Kidney tubule cell (primary cell): ENCODE results near the gene TRIM67.
"Not testable (repeated sequence)": the region's sequence is repeated elsewhere in the genome, so short reads cannot be mapped to it uniquely, and the experiment has no call there.

Source experiments
- DNase-seq: peaks from one replicate; pipeline ENCODE4 v3.0.0-alpha.2; 2018; ENCODE audit warnings: low spot score

Gene TRIM67

DNA sequence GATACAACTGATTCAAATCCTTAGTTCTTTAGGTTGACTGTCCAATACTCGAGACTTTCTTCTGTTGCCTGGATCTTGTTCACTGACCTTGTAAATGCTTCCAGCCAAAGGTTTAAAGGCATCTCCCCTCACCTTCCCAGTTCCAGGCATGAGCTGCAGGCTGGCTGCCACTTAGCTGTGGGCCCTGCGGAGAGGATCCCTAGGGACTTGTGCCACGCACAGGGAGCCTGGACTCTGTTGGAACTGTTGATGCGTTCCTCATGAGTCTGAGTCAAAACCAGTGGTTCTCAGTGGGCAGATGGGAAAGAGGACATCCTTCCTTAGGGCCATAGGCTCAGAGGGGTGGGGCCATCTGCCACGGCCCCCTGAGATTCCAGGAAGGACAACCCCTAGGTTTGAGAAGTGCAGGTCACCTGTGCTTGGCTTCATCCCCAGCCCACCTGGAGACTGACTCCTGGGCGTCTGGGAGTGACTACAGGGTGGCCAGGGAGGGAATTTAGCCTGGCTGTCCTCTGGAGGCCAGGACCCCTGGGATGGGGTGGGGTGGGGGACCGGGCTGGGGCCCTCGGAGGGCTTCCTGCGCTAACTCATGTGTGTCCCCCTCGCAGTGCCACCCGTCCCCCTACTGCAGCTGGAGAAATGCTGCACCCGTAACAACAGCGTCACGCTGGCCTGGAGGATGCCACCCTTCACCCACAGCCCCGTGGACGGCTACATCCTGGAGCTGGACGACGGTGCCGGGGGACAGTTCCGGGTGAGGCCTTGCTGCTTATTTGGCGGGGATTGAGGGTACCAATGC lies 41.6 kb downstream of the TRIM67 start:
- no peak for DNase-seq

DNA sequence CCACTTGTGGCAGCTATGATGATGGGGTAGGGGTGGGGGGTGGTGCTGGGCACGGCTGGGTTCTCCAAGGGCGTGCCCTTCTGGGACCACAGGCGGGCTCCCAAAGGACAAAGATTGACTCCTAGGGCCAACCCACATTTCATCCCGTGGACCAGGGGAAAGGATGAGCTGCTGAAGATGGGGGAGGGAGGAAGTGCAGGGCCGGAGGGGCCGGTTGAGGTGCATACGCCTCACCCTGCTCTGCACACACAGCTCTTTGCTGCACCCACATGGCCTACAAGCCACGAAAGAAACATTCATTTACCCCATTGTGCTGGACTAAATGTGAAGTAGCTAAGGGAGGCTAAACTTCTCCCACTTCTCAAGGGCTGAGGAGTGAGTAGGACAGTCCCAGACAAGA lies 45.0 kb downstream of the TRIM67 start:
- no peak for DNase-seq

DNA sequence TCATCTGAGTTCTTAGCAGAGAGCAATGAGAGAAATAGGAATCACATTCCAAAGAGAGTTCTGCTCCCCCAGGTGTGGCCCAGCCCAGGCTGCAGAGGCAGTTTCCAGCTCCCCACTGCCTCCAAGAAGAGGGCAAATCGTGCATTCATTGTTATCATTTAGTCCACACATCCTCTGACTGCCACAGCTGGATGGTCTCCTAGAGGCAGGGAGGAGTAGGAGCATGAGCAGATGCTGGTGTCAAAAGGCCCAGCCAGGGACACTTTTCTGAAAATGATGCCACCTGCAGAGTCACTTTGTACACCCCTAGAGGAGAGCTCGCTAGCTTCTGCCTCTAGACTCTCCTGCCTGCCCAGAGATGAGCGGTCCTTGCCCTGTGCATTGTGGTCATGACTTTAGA lies 45.6 kb downstream of the TRIM67 start:
- no peak for DNase-seq

DNA sequence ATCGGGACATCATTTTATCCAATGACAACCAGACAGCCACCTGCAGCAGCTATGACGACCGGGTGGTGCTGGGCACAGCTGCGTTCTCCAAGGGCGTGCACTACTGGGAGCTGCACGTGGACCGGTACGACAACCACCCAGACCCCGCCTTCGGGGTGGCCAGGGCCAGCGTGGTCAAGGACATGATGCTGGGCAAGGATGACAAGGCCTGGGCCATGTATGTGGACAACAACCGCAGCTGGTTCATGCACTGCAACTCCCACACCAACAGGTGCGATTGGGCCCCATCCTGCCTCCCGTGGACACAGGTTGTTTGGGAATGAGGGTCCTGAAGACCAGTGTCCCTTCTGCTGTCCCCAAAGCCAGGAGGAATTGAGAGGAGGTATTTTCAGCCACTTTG lies 47.1 kb downstream of the TRIM67 start:
- no peak for DNase-seq

DNA sequence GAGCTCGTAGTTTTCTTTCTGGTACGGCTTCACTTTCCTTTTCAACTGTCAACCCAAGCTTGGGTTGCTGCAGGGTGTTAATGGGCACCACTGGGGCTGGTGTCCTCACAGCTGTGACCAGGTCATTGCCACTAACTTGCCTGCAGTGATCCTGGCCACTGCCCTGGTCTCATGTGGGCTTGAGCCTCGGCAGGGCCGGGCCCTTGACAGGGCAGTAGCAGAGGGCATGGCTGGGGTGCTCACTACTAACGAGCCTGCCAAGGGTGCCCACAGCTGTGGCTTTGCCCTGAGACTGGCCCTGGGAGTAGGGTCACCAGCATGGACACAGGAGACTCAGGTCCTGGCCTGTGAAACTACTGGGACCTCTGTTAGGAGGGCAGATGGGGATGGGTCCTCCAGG lies 47.7 kb downstream of the TRIM67 start:
- no peak for DNase-seq

DNA sequence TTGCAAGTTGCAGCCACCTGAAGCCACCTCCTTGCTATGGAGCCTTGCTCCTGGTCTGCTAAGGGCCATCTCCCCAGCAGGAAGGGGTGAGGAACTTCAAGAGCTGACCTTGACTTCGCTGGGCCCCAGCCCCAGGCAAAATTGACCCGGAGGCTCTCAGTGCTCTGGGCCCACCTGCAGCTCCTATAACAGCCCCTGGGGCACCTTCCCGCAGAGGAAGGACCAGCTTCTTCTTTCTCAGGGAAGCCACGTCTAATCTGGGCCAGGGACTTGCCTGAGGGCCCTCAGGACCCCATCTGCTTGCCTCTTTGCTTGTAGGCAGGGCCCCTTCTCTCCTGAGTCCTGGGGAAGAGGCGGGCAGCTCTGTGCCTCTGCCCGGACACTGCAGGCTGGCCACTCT lies 48.3 kb downstream of the TRIM67 start:
- DNase-seq, result no peak

DNA sequence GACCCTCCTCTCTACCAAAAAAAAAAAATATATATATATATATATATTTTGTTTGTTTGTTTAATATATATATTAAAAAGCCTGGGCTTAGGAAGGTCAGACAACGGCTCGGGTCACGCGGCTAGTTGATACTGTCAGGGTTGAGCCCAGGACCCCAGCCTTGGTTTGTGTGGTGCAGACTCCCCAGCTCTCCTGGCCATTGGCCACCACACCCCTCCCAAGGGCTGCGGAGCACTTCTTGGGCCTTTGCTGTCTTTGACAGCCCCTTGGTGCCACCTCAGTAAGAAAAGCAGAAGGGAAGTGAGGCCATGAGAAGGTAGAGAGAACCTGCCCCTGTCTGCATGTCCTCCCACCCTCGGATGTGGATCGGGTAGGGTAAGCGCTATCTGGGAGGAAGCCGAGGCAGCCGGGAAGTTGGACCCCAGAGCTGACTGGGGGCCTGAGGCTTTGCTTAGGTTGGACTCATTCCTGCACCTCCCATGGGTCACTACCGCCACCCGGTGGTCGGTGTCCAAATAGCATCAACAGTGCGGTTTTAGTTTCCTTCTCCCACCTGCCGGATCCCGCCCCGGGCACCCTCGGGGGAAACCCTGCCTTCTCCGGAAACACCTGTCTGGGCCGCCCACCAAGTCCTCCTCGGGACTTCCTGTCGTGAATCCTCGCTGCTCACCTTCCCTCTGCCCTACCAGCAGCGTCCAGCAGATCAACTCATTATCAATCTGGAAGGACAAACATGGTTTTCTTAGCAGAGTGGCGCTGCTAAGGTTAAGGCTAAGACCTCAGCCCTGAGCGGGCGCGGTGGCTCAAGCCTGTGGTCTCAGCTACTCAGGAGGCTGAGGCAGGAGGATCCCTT lies 49.4 kb downstream of the TRIM67 start:
- DNase-seq, result peak; percentile 85

DNA sequence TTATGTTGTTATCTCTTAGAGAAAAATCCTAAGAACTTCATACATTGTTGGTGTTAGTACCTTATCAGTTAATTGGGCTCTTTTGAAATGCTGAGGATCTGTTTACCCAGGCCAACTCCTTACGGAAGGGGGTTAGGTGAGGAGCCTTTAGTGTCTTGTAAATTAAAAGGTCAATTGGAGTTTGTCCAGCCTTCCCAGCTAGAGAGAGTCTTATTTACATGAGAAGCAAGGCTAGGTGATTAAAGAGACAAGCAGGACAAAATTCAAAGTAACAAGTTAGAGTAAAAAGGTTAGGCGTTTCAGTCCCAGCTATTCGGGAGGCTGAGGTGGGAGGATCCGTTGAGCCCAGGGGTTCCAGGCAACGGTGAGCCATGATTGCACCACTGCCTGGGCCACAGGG lies 50.4 kb downstream of the TRIM67 start:
- not testable (repeated sequence) for DNase-seq

DNA sequence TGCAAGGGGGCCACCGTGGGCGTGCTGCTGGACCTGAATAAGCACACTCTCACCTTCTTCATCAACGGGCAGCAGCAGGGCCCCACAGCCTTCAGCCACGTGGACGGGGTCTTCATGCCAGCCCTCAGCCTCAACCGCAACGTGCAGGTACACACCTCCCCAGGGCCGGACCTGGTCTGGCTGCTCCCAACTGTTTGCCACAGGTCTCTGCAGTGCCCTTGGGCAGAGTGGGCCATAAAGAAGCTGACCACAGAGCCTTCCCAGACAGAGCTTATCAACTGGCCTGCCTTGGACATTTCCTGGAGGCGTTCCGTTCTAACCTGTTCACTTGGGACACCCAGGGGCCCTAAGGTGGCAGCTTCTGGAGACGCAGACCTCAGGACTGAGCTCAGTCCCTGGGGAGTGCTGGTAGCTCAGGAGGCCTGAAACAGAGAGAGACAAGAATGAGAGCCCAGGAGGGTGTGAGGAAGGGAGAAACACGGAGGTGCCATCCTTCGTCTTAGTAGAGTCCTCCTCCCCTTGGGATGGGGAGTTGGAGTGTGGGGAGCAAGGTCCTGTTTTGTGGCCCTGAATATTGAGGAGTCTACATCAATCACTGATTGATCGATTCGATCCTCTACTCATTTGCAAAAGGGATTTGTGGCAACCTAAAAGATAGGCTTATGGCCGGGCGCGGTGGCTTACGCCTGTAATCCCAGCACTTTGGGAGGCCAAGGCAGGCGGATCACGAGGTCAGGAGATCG lies 52.1 kb downstream of the TRIM67 start:
- no peak for DNase-seq

DNA sequence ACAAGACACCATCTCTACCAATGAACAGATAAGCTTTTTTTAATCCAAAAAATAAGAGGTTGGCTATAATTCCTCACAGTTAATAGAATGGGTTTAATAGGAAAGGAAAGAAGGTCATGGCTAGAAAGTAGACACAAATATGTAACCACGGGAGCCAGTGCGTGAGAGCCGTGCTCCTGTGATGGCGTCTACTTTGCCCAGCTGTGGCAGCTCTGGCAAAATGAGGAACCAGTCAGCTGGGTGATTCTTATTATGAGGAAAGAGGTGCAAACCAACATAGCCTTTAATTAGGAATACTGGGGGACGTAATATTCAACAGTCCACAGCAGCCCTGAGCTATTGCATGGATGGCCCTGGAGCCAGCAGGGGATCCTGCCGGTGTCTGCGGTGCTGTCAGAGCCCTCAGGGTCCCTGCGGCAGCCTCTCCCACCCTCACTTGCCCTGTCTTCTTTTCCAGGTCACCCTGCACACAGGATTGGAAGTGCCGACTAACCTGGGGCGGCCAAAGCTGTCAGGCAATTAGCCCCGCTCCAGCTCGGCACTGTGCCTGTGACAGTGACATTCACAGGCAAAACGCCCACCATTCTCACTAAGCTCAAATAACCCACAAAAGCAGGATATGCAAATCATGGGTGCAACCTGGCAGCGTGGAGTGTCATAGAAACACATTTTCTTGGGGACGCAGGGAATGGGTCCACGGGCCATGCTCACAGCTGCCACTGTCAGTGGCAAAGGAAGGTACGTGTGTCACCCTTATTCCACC lies 53.2 kb downstream of the TRIM67 start:
- no peak for DNase-seq

DNA sequence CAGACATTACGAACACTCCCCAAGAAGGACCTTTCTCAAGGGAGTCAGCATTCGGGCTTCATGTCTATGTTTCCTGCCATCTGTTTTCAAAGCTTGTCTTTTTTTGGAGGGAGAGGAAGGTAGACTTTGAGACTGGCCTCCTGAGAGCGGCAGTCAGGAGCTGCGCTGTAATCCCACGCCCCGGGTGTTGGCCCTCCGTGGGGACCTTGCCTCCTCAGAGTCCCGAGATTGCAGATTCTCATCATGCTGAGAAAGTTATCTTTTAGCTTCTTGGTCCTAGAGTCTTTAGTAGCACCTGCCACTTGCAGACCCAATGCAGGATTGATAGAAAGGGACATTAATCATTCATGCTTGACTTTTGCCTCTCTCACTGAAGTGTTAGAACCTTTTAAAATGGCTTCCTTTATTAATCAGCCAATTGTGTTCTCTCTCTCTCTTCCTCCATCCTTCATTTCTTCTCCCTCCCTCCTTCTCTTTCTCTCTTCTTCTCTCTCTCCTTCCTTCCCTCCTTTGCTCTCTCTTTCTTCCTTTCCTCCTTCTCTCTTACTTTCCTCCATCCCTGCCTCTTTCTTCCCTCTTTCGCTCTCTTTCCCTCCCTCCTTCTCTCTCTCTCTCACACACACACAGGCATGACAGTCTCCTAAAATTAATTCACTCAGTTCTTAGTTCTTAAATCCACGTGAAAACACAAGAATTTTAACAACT lies 54.0 kb downstream of the TRIM67 start:
- DNase-seq, result no peak

DNA sequence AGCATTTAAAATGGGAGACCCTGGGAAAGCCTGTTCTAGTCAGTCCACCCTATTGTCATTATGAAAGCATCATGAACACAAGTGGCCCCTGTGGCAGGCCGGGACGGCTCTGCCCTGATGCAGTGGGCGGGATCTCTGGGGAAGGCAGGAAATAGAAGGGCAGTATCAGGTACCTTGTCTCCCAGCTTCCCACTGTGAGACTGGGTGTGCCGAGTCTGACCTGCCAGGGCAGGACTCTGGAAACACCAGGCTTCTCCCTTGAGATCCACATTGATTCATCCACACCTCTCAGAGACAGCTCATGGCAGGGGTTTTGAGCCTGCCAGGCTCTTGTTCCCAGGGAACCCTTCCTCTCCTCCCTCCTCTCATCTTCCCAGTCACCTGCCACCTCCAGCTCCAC lies 54.6 kb downstream of the TRIM67 start:
- DNase-seq, result peak; percentile 19

DNA sequence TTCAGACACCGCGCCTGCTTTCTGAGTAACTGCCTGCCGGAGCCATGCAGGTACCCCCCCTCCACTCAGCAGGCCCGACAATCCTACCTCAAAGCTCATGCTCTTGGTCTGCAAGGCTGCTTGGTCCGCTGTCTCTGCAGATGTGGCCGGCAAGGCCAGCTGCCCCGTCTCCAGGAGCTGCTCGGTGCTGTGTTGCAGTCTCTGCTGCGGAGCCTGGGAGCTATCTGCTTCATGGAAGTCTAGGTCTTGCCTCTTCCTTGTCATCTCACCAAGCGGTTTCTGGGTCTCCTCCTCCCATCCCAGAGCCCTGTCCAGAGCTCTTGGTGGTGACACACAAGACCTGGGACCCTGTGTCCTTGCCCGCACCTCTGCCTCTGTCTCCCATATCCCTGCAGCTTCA lies 55.2 kb downstream of the TRIM67 start:
- no peak for DNase-seq

DNA sequence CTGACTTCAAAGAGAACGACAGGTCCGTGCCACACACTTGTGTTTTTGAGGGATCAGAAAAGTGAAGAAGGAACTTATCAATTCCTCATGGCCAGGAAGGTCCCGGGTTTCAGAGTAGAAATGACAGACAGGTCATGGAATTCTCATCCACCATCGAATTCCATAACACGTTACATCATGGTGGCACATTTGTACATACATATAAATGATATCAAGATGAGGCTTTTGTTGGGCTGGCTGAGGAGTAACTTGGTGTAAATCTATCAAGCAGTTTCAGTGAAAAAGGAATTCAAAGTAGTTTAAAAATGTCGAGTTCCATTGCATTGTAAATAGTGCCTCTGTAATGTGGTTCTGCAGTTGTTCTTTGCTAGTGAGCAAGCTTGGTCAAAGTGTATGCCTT lies 56.2 kb downstream of the TRIM67 start:
- no peak for DNase-seq

DNA sequence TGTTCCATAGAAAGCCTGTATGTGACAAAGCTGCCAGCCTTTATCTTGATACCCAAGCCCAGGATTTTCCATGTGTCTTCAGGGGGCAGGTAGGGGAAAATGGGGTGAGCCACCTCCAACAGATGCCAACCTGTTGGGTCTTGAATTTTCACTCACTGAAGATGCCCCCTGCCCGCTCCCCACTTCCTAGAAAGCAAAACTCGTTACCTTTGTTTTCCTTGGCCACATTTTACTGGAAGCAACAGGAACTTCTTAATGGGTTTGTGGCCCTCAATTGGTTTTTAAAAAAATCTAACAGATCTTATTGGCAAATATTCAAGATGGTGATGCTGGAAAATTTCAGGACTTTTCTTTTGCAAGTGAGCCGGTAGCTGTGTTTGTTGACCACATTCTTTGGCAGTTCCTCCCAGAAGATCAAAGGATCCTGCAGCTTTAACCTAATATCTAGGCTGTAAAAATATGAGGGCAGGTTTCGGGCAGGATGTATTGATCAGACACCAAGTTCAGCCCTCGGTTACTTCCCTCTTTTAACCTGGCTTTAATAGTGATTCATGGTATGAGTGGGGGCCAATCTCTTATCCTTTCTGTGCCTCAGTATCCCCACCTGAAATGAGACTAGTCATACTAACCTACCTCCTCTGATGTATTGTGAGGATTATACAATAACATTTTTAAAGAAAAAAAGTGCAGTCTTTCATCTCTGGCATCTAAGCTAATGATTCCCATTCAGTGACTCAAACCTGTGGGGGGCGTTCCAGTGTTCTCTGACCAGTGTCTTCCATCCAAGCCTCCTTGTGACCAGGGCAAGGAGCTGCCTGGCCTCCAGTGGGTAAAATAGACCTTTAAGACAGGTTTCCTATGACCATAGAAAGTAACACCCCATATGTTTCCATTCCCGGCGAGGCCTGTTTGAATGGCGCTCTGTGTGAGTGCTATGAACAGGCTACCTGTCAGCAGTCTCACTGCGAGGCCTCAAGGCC lies 57.9 kb downstream of the TRIM67 start:
- DNase-seq, result peak; percentile 25

DNA sequence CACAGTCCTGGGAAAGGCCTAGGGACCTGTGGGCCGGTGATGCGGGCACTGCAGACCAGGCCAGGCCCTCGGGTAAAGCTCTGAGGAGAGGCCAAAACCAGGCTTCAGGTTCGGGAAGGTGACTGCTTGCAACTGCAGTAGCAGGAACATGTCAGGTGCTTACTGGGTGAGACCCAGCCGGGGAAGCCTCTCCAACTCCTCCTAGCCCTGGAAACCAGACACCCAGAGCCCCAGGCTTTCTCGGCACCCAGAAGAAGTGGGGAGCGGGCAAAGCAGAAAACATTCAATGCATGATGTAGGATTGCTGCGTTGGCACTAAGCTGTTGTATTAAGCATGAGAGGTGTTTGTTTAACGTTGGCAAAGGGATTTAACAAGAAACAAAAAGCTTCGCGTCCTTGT lies 58.9 kb downstream of the TRIM67 start:
- DNase-seq, result no peak

DNA sequence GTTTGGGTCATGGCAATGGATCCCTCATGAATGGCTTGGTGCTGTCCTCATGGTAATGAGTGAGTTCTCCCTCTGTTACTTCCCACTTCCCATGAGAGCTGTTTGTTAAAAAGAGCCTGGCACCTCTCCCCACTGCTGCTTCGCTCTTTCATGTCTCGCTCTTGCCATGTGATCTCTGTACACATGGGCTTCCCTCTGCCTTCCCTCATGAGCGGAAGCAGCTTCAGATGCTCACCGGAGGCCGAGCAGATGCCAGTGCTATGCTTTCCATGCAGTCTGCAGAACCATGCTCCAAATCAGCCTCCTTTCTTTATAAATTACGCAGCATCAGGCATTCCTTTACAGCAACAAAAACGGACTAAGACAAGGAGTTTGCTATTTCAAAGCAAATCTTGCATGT lies 64.3 kb downstream of the TRIM67 start:
- DNase-seq, result no peak

DNA sequence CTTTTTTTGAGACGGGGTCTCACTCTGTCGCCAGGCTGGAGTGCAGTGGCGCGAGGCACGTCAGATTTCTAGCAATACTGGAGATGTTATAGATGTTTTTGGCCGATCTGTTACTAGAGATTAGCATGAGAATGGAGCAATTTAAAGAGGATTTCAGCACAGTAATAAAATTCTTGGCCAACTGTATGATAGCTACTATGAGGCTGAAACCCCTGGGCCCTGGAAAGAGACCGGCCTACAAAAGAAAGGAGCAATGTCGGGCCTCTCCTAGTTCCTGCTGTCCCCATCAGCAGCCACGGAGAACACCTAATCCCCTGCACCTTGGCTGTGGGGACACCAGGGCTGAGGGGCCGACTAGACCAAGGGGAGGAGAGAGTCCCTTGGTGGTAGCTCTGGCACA lies 69.7 kb downstream of the TRIM67 start:
- no peak for DNase-seq

DNA sequence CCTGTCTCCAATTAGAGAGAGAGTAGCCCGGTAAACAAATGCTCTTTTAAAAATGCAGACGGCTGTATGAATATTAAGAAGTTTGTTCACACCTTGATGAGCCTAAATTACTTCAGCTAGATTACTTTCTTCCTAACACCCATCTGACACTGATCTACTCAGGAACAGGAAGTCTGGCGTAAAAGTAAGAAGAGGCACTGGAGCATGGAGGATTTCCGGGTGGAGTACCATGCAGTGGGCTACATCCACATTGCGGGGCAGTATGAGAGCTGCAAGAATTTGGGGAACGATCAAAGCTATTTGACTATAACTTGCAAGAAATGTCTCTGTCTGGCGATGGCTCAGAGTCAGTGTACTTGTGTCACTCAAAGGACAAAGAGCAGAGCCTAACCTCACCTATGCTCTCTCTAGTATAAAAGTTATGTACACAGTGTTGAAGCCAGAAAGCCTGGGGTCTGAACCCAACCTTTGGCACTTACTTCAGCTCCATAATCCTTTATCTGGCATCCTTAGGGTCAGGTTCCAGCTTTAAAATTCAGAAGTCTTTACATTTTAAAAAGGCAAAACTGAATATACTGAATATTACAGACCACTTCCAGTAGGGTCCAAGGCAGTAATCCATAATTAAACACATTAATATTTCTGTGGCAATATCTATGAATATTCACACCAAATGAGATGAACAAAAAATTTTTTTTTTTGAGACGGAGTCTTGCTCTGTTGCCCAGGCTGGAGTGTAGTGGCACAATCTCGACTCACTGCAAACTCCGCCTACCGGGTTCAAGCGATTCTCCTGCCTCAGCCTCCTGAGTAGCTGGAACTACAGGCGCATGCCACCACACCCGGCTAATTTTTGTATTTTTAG lies 71.2 kb downstream of the TRIM67 start:
- DNase-seq, result peak; percentile 64
